GM23248 (cell line): ENCODE measurements around the gene RBM34.

Experiments used
- EZH2 ChIP-seq: fragments of 200-600 bp; sonication (generic); IDR thresholded peaks from 2 replicates; pipeline ENCODE4 v1.6.1; 2018; ENCODE audit warnings: antibody characterized with exemption, mild to moderate bottlenecking; ENCODE audit not compliant: insufficient read depth, poor library complexity, severe bottlenecking
- EZH2phosphoT487 ChIP-seq: fragments of 200-600 bp; sonication (generic); IDR thresholded peaks from 2 replicates; pipeline ENCODE4 v1.6.1; 2018; ENCODE audit warnings: antibody characterized with exemption, moderate library complexity, mild to moderate bottlenecking, low read depth; ENCODE audit not compliant: insufficient read depth

DNA sequence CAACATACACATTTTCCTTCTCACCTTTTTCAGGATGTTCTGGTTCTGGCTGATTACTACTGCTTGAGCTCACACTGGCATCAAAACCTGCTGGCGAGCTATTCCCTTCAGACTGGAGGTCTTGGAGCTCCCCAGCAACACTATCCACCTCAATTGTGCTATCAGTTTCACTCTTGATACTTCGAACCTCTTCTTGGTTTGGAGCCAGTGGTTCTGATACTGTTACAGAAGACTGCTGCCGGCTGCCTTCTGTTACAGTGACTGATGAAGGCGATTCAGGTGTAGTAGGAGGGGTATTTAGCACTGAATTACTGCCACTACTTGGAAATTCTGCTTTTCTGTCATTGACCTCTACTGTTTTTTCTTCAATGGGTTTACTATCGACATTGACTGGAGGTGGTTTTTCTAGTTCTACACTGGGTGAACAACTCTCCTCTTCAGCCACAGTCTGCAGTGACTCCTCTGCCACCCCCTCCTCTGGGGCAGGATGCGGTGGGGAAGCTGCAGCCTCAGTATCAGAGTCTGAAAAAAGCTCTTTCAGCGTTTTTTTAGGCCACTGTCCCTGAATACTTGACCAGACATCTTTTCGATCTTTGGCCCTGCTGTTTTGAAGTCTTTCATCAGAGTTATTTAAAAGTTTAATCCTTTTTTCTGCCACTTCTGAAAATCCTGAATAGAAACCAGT, 20.7 kb upstream of the RBM34 start:
- TF ChIP-seq EZH2 (no peak), EZH2phosphoT487 (no peak)
